ENCODE measurements around the gene SLC25A26. TPM values are rescaled to one million over a fixed set of nuclear protein-coding genes. Genes with fewer than 3 reads are reported as not detected.

SLC25A26 gene
- total and polyA plus RNA-seq, 2 of the 13 experiments (the other 11 are each of a cell fraction or from before 2014, with no cell fraction given): 23.1 to 32.7 TPM

- TF ChIP-seq ZXDC (CRISPR knock-in tag; IDR thresholded peaks at IDR 0.05) (no peak), NR2C2 (CRISPR knock-in tag; IDR thresholded peaks at IDR 0.05; ENCODE audit: borderline replicate concordance) (no peak), ZNF260 (CRISPR knock-in tag; IDR thresholded peaks at IDR 0.05; ENCODE audit: borderline replicate concordance, low read depth) (no peak), FOXA1 (IDR thresholded peaks at IDR 0.05) (no peak), FOXA1 (CRISPR knock-in tag; IDR thresholded peaks at IDR 0.05) (no peak), ZNF75D (CRISPR knock-in tag; IDR thresholded peaks at IDR 0.05; ENCODE audit: borderline replicate concordance) (no peak), ZBTB39 (CRISPR knock-in tag; IDR thresholded peaks at IDR 0.05) (no peak), ZNF558 (CRISPR knock-in tag; IDR thresholded peaks at IDR 0.05; ENCODE audit: borderline replicate concordance) (no peak), E2F5 (CRISPR knock-in tag; conservative IDR thresholded peaks at IDR 0.05) (no peak), FOXM1 (CRISPR knock-in tag; IDR thresholded peaks at IDR 0.05) (no peak), CHCHD3 (CRISPR knock-in tag; IDR thresholded peaks at IDR 0.05) (no peak), AHR (CRISPR knock-in tag; IDR thresholded peaks at IDR 0.05) (peak; percentile 31; the same call in 1 of the 2 replicates), PHF21A (CRISPR knock-in tag; IDR thresholded peaks at IDR 0.05) (no peak), ZNF318 (CRISPR knock-in tag; IDR thresholded peaks at IDR 0.05) (no peak)
Observed at GRCh38 chr3:66407611-66408218, 186.9 kb downstream of the SLC25A26 start (continued).
